Measurements from ENCODE around the gene SNX5. TPM values are rescaled to one million over a fixed set of nuclear protein-coding genes. Genes with fewer than 3 reads are reported as not detected.

The SNX5 gene
- total and polyA plus RNA-seq, 3 donors from 2014 or later: 72.3 to 116 (median 110) TPM

DNA sequence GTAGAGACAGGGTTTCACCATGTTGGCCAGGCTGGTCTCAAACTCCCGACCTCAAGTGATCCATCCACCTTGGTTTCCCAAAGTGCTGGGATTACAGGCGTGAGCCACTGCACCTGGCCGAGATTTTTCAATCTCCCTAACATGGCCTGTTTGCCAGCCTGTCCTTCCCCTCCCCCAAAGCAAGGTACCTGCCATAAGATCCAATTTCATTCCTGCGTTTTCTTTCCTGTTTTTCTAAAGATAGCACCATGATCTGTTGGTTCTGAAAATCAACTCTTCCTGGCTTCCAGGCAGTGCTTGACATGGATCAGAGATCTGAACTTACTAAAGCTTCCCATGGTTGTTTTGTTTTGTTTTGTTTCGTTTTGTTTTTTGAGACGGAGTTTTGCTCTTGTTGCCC lies 7.7 kb upstream of the SNX5 start:
- TF ChIP-seq POLR2A (IDR thresholded peaks at IDR 0.05): no peak
- TF ChIP-seq, protein P1, sequence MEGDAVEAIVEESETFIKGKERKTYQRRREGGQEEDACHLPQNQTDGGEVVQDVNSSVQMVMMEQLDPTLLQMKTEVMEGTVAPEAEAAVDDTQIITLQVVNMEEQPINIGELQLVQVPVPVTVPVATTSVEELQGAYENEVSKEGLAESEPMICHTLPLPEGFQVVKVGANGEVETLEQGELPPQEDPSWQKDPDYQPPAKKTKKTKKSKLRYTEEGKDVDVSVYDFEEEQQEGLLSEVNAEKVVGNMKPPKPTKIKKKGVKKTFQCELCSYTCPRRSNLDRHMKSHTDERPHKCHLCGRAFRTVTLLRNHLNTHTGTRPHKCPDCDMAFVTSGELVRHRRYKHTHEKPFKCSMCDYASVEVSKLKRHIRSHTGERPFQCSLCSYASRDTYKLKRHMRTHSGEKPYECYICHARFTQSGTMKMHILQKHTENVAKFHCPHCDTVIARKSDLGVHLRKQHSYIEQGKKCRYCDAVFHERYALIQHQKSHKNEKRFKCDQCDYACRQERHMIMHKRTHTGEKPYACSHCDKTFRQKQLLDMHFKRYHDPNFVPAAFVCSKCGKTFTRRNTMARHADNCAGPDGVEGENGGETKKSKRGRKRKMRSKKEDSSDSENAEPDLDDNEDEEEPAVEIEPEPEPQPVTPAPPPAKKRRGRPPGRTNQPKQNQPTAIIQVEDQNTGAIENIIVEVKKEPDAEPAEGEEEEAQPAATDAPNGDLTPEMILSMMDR (IDR thresholded peaks at IDR 0.05): no peak
- no peaks in the 10 kb centered on the region for H3K27me3 ChIP-seq
- DNase-seq: no peak
- intact Hi-C loops (cut with DNase I; ENCODE audit: low total_unique reads): no loop called here
- H3K4me1 ChIP-seq: peaks cover 7% of the 10 kb centered on the region
- WGBS, 2 donors: 87 to 91% methylated on average over 6 of the region's 6 CpGs
- H3K27ac ChIP-seq: no peak overlapping the region
- no peaks in the 10 kb centered on the region for H3K36me3 ChIP-seq (ENCODE audit: low read depth, missing control alignments)
- H3K9me3 ChIP-seq: no peaks in the 10 kb centered on the region
- H3K4me3 ChIP-seq: no peak overlapping the region

DNA sequence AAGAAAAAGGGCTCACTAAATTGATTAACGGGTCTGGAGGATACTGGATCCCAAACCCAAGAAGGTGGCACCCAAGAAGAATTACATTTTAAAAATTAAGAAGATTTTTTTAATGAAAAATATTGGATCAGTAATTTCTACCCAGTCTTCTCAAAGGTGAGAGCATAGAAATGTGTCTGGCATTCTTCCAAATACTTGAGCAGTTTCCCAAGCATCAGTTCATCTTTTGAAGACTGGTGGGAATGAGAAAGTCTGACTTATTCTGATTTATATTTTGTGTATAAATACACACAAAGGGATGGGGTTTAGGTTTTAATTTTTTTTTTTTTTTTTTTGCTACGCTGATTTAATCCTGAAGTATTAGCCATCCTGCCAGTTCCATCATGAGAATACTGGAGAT lies 3.5 kb upstream of the SNX5 start:
- no peak overlapping the region for H3K4me3 ChIP-seq
- no peaks in the 10 kb centered on the region for H3K9me3 ChIP-seq
- peaks cover 24% of the 10 kb centered on the region for H3K4me1 ChIP-seq
- no peaks in the 10 kb centered on the region for H3K27me3 ChIP-seq
- peak overlapping the region in 1 of 2 donors; percentile 15 for H3K27ac ChIP-seq
- TF ChIP-seq, protein P1 (IDR thresholded peaks at IDR 0.05): no peak
- TF ChIP-seq POLR2A (IDR thresholded peaks at IDR 0.05): no peak
- H3K36me3 ChIP-seq (ENCODE audit: low read depth, missing control alignments): no peaks in the 10 kb centered on the region
- intact Hi-C loops (cut with DNase I; ENCODE audit: low total_unique reads): no loop called here
- WGBS, 2 donors: 90 to 94% methylated on average over 2 of the region's 2 CpGs
- no peak for DNase-seq

DNA sequence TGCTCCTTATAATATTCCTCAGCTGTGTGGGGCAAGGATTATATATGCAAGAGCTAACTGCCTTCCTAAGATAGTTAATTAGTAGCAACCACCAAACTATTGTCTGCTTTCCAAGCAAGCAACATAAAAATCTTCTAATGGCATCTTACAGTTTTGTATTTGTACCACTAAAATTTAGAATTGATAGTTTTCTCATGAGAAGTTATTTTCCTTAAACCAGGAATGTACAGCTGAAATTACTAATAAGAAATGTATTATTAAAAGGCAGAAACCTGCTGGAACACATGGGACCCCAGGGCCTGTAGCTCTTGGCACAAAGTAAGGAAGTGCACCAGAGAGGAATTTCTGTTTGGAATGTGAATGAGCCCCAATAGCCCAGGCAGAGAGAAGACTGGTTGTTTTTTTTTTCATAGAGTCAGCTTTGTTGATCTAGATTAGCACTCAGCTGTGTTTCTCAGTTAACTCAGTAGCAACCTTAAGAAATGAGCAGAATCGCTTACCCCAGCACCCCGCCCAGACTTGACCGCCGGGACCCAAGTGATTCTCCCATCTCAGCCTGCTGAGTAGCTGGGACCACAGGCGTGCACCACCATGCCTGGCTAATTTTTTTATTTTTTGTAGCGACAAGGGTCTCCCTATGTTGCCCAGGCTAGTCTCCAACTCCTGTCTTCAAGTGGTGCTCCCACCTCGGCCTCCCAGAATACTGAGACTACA lies 2.9 kb upstream of the SNX5 start:
- 40 to 48% methylated on average over 7 of the region's 7 CpGs for WGBS, 2 donors
- Histone ChIP-seq H3K4me3 (no peak overlapping the region), H3K27ac (peak overlapping the region; percentile 96 to 99)

DNA sequence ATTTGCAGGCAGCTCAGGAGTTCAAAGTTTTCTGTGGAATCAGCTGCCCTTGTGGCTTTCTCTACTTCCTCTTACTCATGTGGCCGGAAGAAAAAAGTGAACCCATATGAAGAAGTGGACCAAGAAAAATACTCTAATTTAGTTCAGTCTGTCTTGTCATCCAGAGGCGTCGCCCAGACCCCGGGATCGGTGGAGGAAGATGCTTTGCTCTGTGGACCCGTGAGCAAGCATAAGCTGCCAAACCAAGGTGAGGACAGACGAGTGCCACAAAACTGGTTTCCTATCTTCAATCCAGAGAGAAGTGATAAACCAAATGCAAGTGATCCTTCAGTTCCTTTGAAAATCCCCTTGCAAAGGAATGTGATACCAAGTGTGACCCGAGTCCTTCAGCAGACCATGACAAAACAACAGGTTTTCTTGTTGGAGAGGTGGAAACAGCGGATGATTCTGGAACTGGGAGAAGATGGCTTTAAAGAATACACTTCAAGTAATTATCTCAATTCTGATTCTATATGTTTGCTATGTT lies 1.4 kb upstream of the SNX5 start:
- H3K27ac ChIP-seq: peak overlapping the region; percentile 96 to 99
- WGBS, 2 donors: 11 to 12% methylated on average over 9 of the region's 9 CpGs
- H3K27me3 ChIP-seq: no peaks in the 10 kb centered on the region
- peak; percentile 29 for DNase-seq
- TF ChIP-seq, protein P1 (IDR thresholded peaks at IDR 0.05): no peak
- no peak for TF ChIP-seq POLR2A (IDR thresholded peaks at IDR 0.05)
- no peaks in the 10 kb centered on the region for H3K9me3 ChIP-seq
- peaks cover 38% of the 10 kb centered on the region for H3K4me1 ChIP-seq
- intact Hi-C loops (cut with DNase I; ENCODE audit: low total_unique reads): no loop called here
- peak overlapping the region; percentile 74 to 77 for H3K4me3 ChIP-seq
- H3K36me3 ChIP-seq (ENCODE audit: low read depth, missing control alignments): no peaks in the 10 kb centered on the region

More for the DNA sequence above, 2.9 kb upstream of the SNX5 start:
- intact Hi-C loops (cut with DNase I; ENCODE audit: low total_unique reads): no loop called here
- no peaks in the 10 kb centered on the region for H3K9me3 ChIP-seq
- no peaks in the 10 kb centered on the region for H3K27me3 ChIP-seq
- no peaks in the 10 kb centered on the region for H3K36me3 ChIP-seq (ENCODE audit: low read depth, missing control alignments)
- no peak for DNase-seq
- peaks cover 24% of the 10 kb centered on the region for H3K4me1 ChIP-seq
- TF ChIP-seq, protein P1 (IDR thresholded peaks at IDR 0.05): no peak
- TF ChIP-seq POLR2A (IDR thresholded peaks at IDR 0.05): no peak
